ENCODE data around the gene BCL2L11.

DNA sequence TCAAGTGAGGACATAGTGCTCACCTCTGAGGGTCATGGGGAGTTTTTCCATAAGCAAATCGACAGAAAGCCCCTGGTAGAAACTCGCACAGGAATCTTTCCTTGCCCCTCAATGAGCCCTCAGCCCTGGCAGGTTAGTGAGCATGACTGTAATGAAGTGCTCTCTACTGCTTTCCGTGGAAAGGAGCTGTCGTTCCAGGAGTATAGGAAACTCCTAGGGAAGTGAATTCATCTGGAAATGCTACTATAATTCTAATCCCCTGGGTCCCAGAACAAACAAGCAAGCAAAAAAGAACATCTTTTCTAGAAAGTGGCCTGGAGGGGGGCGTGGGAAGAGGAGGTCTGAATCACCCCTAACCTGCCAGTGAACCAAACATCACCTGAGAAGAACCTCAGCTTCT lies 18.1 kb downstream of the BCL2L11 start:
- TF ChIP-seq POU2F2 (IDR thresholded peaks at IDR 0.05; ENCODE audit: low read depth, low read length): no peak
- TF ChIP-seq POLR2A (IDR thresholded peaks at IDR 0.05; ENCODE audit: low read depth, low read length): no peak

Measured in GM12891 (cell line).